ENCODE data around the gene PCDHGA8.
A peak's percentile ranks its signal among the peaks of the same experiment; 100 is the strongest.
"Not testable (repeated sequence)": the region's sequence is repeated elsewhere in the genome, so short reads cannot be mapped to it uniquely, and the experiment has no call there.

PCDHGA8 gene

DNA sequence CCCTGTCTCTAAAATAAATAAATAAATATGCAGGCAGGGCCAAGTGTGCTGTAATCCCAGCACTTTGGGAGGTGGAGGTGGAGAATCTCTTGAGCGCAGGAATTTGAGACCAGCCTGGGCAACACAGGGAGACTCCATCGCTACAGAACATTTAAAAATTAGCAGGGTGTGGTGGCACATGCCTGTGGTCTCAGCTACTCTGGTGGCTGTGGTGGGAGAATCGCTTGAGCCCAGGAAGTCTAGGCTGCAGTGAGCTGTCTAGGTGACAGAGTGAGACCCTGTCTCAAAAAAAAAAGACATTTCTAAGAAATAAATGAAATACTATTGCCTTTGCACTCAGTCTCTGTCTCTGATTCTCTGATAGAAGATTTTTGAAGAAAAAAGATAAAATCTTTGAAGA lies 19.1 kb downstream of the PCDHGA8 start:
- H3K27ac ChIP-seq, result no peak overlapping the region
- H3K4me1 ChIP-seq (ENCODE audit: control insufficient read depth in 1 of 2, insufficient read depth in 1 of 2, low read depth in 1 of 2, low read length in 1 of 2), result peaks cover 0 to 7% of the 10 kb centered on the region in 2 experiments
- peaks cover 100% of the 10 kb centered on the region for H3K27me3 ChIP-seq
- H3K36me3 ChIP-seq, result no peaks in the 10 kb centered on the region
- no peak overlapping the region for H3K4me3 ChIP-seq (ENCODE audit: low read depth in 1 of 2, low read length in 1 of 2)
- peaks cover 20% of the 10 kb centered on the region for H3K9me3 ChIP-seq
- TF ChIP-seq, protein P1, sequence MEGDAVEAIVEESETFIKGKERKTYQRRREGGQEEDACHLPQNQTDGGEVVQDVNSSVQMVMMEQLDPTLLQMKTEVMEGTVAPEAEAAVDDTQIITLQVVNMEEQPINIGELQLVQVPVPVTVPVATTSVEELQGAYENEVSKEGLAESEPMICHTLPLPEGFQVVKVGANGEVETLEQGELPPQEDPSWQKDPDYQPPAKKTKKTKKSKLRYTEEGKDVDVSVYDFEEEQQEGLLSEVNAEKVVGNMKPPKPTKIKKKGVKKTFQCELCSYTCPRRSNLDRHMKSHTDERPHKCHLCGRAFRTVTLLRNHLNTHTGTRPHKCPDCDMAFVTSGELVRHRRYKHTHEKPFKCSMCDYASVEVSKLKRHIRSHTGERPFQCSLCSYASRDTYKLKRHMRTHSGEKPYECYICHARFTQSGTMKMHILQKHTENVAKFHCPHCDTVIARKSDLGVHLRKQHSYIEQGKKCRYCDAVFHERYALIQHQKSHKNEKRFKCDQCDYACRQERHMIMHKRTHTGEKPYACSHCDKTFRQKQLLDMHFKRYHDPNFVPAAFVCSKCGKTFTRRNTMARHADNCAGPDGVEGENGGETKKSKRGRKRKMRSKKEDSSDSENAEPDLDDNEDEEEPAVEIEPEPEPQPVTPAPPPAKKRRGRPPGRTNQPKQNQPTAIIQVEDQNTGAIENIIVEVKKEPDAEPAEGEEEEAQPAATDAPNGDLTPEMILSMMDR (IDR thresholded peaks at IDR 0.05), result no peak

DNA sequence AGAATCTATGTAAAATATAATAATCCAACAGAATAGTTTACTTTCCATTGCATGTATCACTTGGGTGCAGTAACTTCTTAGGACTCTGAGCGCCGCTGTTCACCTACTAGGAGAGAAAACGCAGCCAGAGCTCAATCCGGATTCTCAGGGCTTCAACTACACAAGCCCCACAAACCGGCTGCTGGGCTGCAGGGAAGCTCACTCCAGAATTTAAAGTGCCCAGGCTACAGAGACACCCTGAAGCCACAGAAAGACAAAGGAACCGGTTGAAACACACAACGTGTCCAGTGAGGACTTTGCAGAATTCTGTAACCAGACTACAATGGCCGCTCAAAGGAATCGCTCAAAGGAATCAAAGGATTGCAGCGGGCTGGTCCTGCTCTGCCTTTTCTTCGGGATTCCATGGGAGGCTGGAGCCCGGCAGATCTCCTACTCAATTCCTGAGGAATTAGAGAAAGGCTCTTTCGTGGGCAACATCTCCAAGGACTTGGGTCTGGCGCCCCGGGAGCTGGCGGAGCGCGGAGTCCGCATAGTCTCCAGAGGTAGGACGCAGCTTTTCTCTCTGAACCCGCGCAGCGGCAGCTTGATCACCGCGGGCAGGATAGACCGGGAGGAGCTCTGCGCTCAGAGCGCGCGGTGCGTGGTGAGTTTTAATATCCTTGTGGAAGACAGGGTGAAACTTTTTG lies 20.6 kb downstream of the PCDHGA8 start, which contains the start of gene PCDHGA10:
PCDHGA10 (plus strand) TSS at position 134 of the 686 bp plus-strand sequence; CDS start at position 323, 189 bp downstream.
- Histone ChIP-seq H3K4me3 (ENCODE audit: low read depth in 1 of 2, low read length in 1 of 2) (peak within 1 kb of the TSS; percentile 19 to 30), H3K27me3 (peaks cover 100% of the 10 kb centered on the region), H3K36me3 (no peaks in the 10 kb centered on the region), H3K9me3 (peaks cover 19% of the 10 kb centered on the region), H3K27ac (no peak within 1 kb of the TSS), H3K4me1 (ENCODE audit: control insufficient read depth in 1 of 2, insufficient read depth in 1 of 2, low read depth in 1 of 2, low read length in 1 of 2) (peaks cover 7 to 14% of the 10 kb centered on the region in 2 experiments)
- TF ChIP-seq, protein P1 (IDR thresholded peaks at IDR 0.05), result no peak

DNA sequence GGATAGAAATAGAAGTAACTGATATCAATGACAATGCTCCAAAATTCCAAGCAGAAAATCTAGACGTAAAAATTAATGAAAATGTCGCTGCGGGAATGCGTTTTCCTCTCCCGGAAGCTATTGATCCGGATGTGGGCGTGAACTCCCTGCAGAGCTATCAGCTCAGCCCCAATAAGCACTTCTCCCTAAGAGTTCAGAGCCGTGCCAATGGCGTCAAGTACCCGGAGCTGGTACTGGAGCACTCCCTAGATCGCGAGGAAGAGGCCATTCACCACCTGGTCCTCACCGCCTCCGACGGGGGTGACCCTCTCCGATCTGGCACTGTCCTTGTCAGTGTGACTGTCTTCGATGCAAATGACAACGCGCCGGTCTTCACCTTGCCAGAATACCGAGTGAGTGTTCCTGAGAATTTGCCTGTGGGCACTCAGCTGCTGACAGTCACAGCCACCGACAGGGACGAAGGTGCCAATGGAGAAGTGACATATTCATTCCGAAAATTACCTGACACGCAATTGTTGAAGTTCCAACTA lies 21.2 kb downstream of the PCDHGA8 start:
- TF ChIP-seq, protein P1 (IDR thresholded peaks at IDR 0.05), result no peak
- Histone ChIP-seq H3K36me3 (no peaks in the 10 kb centered on the region), H3K4me3 (ENCODE audit: low read depth in 1 of 2, low read length in 1 of 2) (no peak overlapping the region), H3K4me1 (ENCODE audit: control insufficient read depth in 1 of 2, insufficient read depth in 1 of 2, low read depth in 1 of 2, low read length in 1 of 2) (peaks cover 8 to 14% of the 10 kb centered on the region in 2 experiments), H3K27me3 (peaks cover 100% of the 10 kb centered on the region), H3K9me3 (peaks cover 14% of the 10 kb centered on the region), H3K27ac (no peak overlapping the region)

DNA sequence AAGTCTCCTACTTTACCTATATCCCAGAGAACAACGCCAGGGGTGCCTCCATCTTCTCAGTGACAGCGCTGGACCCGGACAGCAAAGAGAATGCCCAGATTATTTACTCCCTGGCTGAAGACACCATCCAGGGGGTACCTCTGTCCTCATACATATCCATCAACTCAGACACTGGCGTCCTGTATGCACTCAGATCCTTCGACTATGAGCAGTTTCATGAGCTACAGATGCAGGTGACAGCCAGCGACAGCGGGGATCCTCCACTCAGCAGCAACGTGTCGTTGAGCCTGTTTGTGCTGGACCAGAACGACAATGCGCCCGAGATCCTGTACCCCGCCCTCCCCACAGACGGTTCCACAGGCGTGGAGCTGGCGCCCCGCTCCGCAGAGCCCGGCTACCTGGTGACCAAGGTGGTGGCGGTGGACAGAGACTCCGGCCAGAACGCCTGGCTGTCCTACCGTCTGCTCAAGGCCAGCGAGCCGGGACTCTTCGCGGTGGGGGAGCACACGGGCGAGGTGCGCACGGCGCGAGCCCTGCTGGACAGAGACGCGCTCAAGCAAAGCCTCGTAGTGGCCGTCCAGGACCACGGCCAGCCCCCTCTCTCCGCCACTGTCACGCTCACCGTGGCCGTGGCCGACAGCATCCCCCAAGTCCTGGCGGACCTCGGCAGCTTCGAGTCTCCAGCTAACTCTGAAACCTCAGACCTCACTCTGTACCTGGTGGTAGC lies 22.3 kb downstream of the PCDHGA8 start:
- Histone ChIP-seq H3K9me3 (peaks cover 11% of the 10 kb centered on the region), H3K27me3 (peaks cover 100% of the 10 kb centered on the region), H3K4me1 (ENCODE audit: control insufficient read depth in 1 of 2, insufficient read depth in 1 of 2, low read depth in 1 of 2, low read length in 1 of 2) (peaks cover 8 to 14% of the 10 kb centered on the region in 2 experiments)
- H3K27ac ChIP-seq; H3K4me3 ChIP-seq (ENCODE audit: low read depth in 1 of 2, low read length in 1 of 2); H3K36me3 ChIP-seq: not testable (repeated sequence)

DNA sequence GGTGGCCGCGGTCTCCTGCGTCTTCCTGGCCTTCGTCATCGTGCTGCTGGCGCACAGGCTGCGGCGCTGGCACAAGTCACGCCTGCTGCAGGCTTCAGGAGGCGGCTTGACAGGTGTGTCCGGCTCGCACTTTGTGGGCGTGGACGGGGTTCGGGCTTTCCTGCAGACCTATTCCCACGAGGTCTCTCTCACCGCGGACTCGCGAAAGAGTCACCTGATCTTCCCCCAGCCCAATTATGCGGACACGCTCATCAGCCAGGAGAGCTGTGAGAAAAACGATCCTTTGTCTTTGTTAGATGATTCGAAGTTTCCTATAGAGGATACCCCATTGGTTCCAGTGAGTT lies 22.8 kb downstream of the PCDHGA8 start:
- Histone ChIP-seq H3K4me1 (ENCODE audit: control insufficient read depth in 1 of 2, insufficient read depth in 1 of 2, low read depth in 1 of 2, low read length in 1 of 2) (peaks cover 8 to 14% of the 10 kb centered on the region in 2 experiments), H3K27me3 (peaks cover 100% of the 10 kb centered on the region)
- not testable (repeated sequence) for H3K27ac ChIP-seq; H3K4me3 ChIP-seq (ENCODE audit: low read depth in 1 of 2, low read length in 1 of 2); H3K9me3 ChIP-seq; H3K36me3 ChIP-seq

DNA sequence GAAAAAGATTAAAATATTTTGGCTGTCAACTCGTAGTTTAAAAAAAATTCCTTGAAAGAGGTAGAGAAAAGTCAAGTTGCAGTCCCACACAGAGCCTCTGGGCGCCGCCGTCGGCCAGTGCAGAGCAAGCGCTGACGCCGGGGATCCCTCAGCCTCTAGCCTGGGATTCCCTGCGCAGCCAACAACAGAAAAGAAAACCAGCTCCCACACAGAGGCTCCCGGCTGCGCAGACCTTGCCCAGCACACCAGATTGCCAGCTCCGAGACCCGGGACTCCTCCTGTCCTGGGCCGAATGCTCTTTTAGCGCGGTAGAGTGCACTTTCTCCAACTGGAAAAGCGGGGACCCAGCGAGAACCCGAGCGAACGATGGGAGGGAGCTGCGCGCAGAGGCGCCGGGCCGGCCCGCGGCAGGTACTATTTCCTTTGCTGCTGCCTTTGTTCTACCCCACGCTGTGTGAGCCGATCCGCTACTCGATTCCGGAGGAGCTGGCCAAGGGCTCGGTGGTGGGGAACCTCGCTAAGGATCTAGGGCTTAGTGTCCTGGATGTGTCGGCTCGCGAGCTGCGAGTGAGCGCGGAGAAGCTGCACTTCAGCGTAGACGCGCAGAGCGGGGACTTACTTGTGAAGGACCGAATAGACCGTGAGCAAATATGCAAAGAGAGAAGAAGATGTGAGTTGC lies 25.2 kb downstream of the PCDHGA8 start, which contains the start of gene PCDHGB7:
PCDHGB7 (plus strand) TSS at position 184 of the 679 bp plus-strand sequence; CDS start at position 367, 183 bp downstream.
- Histone ChIP-seq H3K4me3 (ENCODE audit: low read depth in 1 of 2, low read length in 1 of 2) (peak within 1 kb of the TSS; percentile 18 to 34), H3K27me3 (peaks cover 100% of the 10 kb centered on the region), H3K4me1 (ENCODE audit: control insufficient read depth in 1 of 2, insufficient read depth in 1 of 2, low read depth in 1 of 2, low read length in 1 of 2) (peaks cover 17 to 24% of the 10 kb centered on the region in 2 experiments)
- H3K36me3 ChIP-seq, H3K27ac ChIP-seq, H3K9me3 ChIP-seq: not testable (repeated sequence)

All from neutrophil (primary cell).